Brain pericyte (primary cell): ENCODE results near the gene MSRB2.

Experiments
- DNase-seq: peaks from one replicate; pipeline ENCODE4 v3.0.0-alpha.2; 2012; ENCODE audit warnings: low read depth, low spot score

The MSRB2 gene

GRCh38 chr10:23111517-23112286 is 16.3 kb downstream of the MSRB2 start:
- no peak for DNase-seq

GRCh38 chr10:23114228-23114850 is 19.0 kb downstream of the MSRB2 start:
- no peak for DNase-seq

GRCh38 chr10:23116486-23117205 is 21.3 kb downstream of the MSRB2 start:
- DNase-seq, result no peak

- no peak for DNase-seq
These were observed 24.9 kb downstream of the MSRB2 start for GRCh38 chr10:23120001-23120934.

- no peak for DNase-seq
These were observed 25.8 kb downstream of the MSRB2 start for GRCh38 chr10:23121135-23121534.

- DNase-seq, result no peak
These were observed 41.1 kb downstream of the MSRB2 start for GRCh38 chr10:23136462-23136861.

- no peak for DNase-seq
These were observed 44.3 kb downstream of the MSRB2 start for GRCh38 chr10:23139677-23140076.

GRCh38 chr10:23141995-23142394 is 46.6 kb downstream of the MSRB2 start:
- no peak for DNase-seq

- DNase-seq, result no peak
These were observed 50.9 kb downstream of the MSRB2 start for GRCh38 chr10:23146258-23146657.

- no peak for DNase-seq
These were observed 51.7 kb downstream of the MSRB2 start for GRCh38 chr10:23147035-23147434.

- no peak for DNase-seq
These were observed 52.8 kb downstream of the MSRB2 start for GRCh38 chr10:23148214-23148613.

GRCh38 chr10:23150091-23150490 is 54.7 kb downstream of the MSRB2 start:
- no peak for DNase-seq

GRCh38 chr10:23150610-23151009 is 55.2 kb downstream of the MSRB2 start:
- no peak for DNase-seq

- DNase-seq, result no peak
These were observed 55.7 kb downstream of the MSRB2 start for GRCh38 chr10:23151071-23151470.

- DNase-seq, result no peak
These were observed 59.8 kb downstream of the MSRB2 start for GRCh38 chr10:23155169-23155568.

GRCh38 chr10:23156447-23157150 is 61.2 kb downstream of the MSRB2 start:
- DNase-seq, result no peak

GRCh38 chr10:23157239-23157681 is 61.9 kb downstream of the MSRB2 start:
- no peak for DNase-seq

GRCh38 chr10:23157691-23158369 is 62.5 kb downstream of the MSRB2 start:
- DNase-seq, result no peak

GRCh38 chr10:23158370-23158769 is 63.0 kb downstream of the MSRB2 start:
- peak; percentile 13 for DNase-seq

GRCh38 chr10:23171232-23171876 is 76.0 kb downstream of the MSRB2 start:
- no peak for DNase-seq
